Measurements from ENCODE around the gene VSTM2B. TPM values are rescaled to one million over a fixed set of nuclear protein-coding genes. Genes with fewer than 3 reads are reported as not detected.

Gene VSTM2B
- total and polyA plus RNA-seq, 2 of the 13 experiments (the other 11 are each of a cell fraction or from before 2014, with no cell fraction given): not detected

DNA sequence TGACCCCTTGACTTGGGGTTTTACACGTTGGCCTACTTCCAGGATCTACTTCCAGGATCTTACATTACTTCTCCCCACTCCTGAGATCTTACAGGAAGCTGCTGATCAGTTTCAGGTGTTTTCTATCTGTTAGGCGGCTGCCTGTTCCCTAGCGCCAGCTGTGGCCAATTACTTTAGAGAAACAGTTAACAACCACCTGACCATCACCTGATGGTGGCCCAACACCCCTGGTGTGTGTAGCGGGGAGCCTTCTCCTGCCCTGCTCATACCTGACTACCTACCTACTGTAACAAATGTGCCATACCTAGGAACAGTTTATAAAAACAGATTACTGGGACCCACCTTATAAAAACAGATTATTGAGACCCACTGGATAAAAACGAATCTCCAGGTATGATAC lies 77.5 kb downstream of the VSTM2B start (continued):
- TF ChIP-seq, protein P1, sequence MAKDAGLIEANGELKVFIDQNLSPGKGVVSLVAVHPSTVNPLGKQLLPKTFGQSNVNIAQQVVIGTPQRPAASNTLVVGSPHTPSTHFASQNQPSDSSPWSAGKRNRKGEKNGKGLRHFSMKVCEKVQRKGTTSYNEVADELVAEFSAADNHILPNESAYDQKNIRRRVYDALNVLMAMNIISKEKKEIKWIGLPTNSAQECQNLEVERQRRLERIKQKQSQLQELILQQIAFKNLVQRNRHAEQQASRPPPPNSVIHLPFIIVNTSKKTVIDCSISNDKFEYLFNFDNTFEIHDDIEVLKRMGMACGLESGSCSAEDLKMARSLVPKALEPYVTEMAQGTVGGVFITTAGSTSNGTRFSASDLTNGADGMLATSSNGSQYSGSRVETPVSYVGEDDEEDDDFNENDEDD (CRISPR knock-in tag; IDR thresholded peaks at IDR 0.05; ENCODE audit: borderline replicate concordance): no peak
- no peak for TF ChIP-seq ZBTB21 (CRISPR knock-in tag; IDR thresholded peaks at IDR 0.05)
- TF ChIP-seq XRCC5 (optimal IDR thresholded peaks at IDR 0.05; ENCODE audit: low read length): no peak
- TF ChIP-seq ZBTB8A (CRISPR knock-in tag; IDR thresholded peaks at IDR 0.05; ENCODE audit: borderline replicate concordance, low read depth): no peak
- no peak for TF ChIP-seq ZNF644 (CRISPR knock-in tag; IDR thresholded peaks at IDR 0.05; ENCODE audit: low read depth)
- no peak for TF ChIP-seq RBAK (CRISPR knock-in tag; IDR thresholded peaks at IDR 0.05)
- no peak for TF ChIP-seq ISL2 (CRISPR knock-in tag; IDR thresholded peaks at IDR 0.05)
- no peak for TF ChIP-seq MBD4 (IDR thresholded peaks at IDR 0.05; ENCODE audit: borderline replicate concordance, low read length)

DNA sequence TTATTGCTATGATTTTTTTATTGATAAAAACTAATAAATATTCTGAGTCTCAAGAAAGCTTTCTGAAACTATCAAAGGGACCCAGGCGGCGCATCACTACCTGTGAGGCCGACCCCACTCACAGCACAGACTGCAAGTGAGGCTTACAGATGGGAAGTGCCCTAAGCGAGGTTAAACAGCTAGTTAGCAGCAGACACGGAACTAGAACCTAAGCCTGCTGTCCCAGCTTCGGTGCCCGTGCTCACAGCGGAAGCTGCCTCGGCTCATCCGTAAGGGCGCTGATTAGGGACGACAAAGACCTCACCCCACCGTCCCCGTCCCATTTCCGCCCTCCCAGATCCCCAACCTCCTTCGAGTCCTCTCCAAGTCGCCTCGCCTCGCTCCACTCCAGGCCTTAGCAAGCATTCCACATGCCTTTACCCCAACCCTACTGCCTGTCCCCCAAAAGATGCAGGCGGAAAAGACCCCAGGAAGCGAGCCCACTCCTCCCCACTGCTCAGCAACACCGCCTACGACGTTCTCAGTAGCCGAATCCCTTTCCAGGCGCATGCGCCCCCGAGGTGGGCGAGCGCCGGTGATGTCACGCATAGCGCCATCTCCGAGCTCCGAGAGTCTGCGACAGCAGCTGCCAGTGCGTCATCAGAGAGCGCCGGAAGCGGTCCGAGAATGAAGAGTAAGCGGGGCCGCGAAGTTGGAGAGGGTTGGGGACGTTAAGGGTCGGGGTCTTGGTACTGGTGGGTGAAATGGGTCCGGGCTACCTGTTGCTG lies 80.0 kb downstream of the VSTM2B start, which contains the start of gene POP4:
TSS of gene POP4 (plus strand) at position 631 of the 767 bp plus-strand sequence. CDS start at position 667, 36 bp downstream.
- H3K9me3 ChIP-seq (ENCODE audit: low read length): no peaks in the 10 kb centered on the region
- H2AFZ ChIP-seq (ENCODE audit: low read length): peak within 1 kb of the TSS; percentile 86
- H3K9ac ChIP-seq (ENCODE audit: insufficient read depth, low read depth, low read length): peak within 1 kb of the TSS; percentile 87
- ATAC-seq (peak; percentile 92), DNase-seq (ENCODE audit: low spot score) (peak; percentile 90), FAIRE-seq (peak; percentile 68)
- H3K36me3 ChIP-seq (replicated peaks in 1 of 2; ENCODE audit: control insufficient read depth in 1 of 2, insufficient read depth in 2 of 2, low read length in 2 of 2): peaks cover 0 to 6% of the 10 kb centered on the region in 2 experiments; a peak in 2 of 5 replicates
- POLR2A ChIA-PET: interaction anchor here (0.5 to 2.0 kb wide), 21 partner anchors 9 to 1812 kb away, joined by 3 to 44 read pairs (median 5); partner anchors contain the start of genes C19orf12, PLEKHF1 and URI1
- intact Hi-C loops (cut with micrococcal nuclease; ENCODE audit: unreplicated experiment) (loop anchor here (5.0 kb wide), 1 partner anchor 101 kb away; no protein-coding TSS in a partner anchor), in situ Hi-C loops (cut with HindIII; ENCODE audit: extremely low pct_ligation_motif_present, low pct_unique_long_range_greater_than_20kb) (no loop called here)
- peaks cover 8% of the 10 kb centered on the region for H3K79me2 ChIP-seq (ENCODE audit: insufficient read depth, low read length)
- H4K20me1 ChIP-seq (ENCODE audit: insufficient read depth, low read length): no peaks in the 10 kb centered on the region
- H3K27me3 ChIP-seq (ENCODE audit: control insufficient read depth in 1 of 2, insufficient read depth in 2 of 2, low read length in 2 of 2): no peaks in the 10 kb centered on the region; a peak in 1 of 5 replicates
- H3K4me1 ChIP-seq (ENCODE audit: insufficient read depth, low read length): peaks cover 8% of the 10 kb centered on the region
- CTCF ChIA-PET (ENCODE audit: low intra/inter-chr PET ratio, low total read pairs): no interaction called here
- H3K27ac ChIP-seq (ENCODE audit: extremely low read length, insufficient read depth, low read length): peak within 1 kb of the TSS; percentile 62
- under 1% methylated on average over 34 of the region's 47 CpGs for WGBS (ENCODE audit: low lambda C conversion rate)
- peak within 1 kb of the TSS; percentile 79 to 93 (median 92) for H3K4me3 ChIP-seq (replicated peaks in 1 of 3; ENCODE audit: insufficient read depth in 1 of 3, low read depth in 2 of 3, low read length in 3 of 3)
- H3K4me2 ChIP-seq (ENCODE audit: low read depth, low read length): peak within 1 kb of the TSS; percentile 89
- BruUV-seq (replicated peaks): TSS peak; percentile 96
- TF ChIP-seq ZNF558 (CRISPR knock-in tag; IDR thresholded peaks at IDR 0.05; ENCODE audit: borderline replicate concordance) (no peak), STAG1 (CRISPR knock-in tag; IDR thresholded peaks at IDR 0.05) (no peak), ZFP36L2 (CRISPR knock-in tag; IDR thresholded peaks at IDR 0.05) (no peak), FLYWCH1 (CRISPR knock-in tag; IDR thresholded peaks at IDR 0.05) (no peak), SNRNP70 (IDR thresholded peaks at IDR 0.05; ENCODE audit: low read depth, low read length) (no peak), ZNF382 (CRISPR knock-in tag; IDR thresholded peaks at IDR 0.05; ENCODE audit: borderline replicate concordance) (no peak)
- TF ChIP-seq, protein P2, sequence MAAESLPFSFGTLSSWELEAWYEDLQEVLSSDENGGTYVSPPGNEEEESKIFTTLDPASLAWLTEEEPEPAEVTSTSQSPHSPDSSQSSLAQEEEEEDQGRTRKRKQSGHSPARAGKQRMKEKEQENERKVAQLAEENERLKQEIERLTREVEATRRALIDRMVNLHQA (CRISPR knock-in tag; IDR thresholded peaks at IDR 0.05): no peak
- TF ChIP-seq, protein P3, sequence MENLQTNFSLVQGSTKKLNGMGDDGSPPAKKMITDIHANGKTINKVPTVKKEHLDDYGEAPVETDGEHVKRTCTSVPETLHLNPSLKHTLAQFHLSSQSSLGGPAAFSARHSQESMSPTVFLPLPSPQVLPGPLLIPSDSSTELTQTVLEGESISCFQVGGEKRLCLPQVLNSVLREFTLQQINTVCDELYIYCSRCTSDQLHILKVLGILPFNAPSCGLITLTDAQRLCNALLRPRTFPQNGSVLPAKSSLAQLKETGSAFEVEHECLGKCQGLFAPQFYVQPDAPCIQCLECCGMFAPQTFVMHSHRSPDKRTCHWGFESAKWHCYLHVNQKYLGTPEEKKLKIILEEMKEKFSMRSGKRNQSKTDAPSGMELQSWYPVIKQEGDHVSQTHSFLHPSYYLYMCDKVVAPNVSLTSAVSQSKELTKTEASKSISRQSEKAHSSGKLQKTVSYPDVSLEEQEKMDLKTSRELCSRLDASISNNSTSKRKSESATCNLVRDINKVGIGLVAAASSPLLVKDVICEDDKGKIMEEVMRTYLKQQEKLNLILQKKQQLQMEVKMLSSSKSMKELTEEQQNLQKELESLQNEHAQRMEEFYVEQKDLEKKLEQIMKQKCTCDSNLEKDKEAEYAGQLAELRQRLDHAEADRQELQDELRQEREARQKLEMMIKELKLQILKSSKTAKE (CRISPR knock-in tag; IDR thresholded peaks at IDR 0.05; ENCODE audit: borderline replicate concordance): no peak
- TF ChIP-seq, protein P4, sequence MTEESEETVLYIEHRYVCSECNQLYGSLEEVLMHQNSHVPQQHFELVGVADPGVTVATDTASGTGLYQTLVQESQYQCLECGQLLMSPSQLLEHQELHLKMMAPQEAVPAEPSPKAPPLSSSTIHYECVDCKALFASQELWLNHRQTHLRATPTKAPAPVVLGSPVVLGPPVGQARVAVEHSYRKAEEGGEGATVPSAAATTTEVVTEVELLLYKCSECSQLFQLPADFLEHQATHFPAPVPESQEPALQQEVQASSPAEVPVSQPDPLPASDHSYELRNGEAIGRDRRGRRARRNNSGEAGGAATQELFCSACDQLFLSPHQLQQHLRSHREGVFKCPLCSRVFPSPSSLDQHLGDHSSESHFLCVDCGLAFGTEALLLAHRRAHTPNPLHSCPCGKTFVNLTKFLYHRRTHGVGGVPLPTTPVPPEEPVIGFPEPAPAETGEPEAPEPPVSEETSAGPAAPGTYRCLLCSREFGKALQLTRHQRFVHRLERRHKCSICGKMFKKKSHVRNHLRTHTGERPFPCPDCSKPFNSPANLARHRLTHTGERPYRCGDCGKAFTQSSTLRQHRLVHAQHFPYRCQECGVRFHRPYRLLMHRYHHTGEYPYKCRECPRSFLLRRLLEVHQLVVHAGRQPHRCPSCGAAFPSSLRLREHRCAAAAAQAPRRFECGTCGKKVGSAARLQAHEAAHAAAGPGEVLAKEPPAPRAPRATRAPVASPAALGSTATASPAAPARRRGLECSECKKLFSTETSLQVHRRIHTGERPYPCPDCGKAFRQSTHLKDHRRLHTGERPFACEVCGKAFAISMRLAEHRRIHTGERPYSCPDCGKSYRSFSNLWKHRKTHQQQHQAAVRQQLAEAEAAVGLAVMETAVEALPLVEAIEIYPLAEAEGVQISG (CRISPR knock-in tag; IDR thresholded peaks at IDR 0.05): peak; percentile 87
